ENCODE measurements around the gene GFY. TPM values are rescaled to one million over a fixed set of nuclear protein-coding genes. Genes with fewer than 3 reads are reported as not detected.

Gene GFY
- total and polyA plus RNA-seq, 2 experiments from 2014 or later, result 1.2 TPM; not detected in 1

DNA sequence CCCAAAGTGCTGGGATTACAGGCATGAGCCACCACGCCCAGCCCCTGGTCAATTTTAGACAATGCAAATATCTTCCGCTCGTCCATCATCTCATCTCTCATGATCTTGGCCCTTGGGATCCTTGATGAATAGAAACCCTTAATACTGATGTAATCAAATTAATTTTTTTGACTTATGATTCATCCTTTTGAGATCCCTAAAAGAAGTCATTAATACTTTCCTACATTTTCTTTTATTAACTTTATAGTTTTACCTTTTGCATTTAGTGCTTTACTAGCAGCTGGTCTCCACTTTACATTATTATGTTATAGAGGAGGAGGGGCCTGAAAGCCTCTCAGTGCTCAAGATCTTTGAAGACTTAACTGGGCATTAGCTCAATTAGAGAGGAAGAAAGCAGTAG lies 44.8 kb upstream of the GFY start:
- no peaks in the 10 kb centered on the region for H3K4me1 Mint-ChIP-seq
- H3K4me3 ChIP-seq, result no peak overlapping the region

More for the DNA sequence above, 44.8 kb upstream of the GFY start:
- TF ChIP-seq POLR2AphosphoS5 (IDR thresholded peaks at IDR 0.05; ENCODE audit: low read depth) (no peak), NANOG (IDR thresholded peaks at IDR 0.05; ENCODE audit: borderline replicate concordance) (no peak), REST (IDR thresholded peaks at IDR 0.05; ENCODE audit: unreplicated experiment) (no peak), ZNF114 (CRISPR knock-in tag; IDR thresholded peaks at IDR 0.05) (no peak), CREB1 (CRISPR knock-in tag; IDR thresholded peaks at IDR 0.05; ENCODE audit: low read depth) (no peak), ZNF462 (CRISPR knock-in tag; IDR thresholded peaks at IDR 0.05) (no peak), EZH2 (IDR thresholded peaks at IDR 0.05; ENCODE audit: low read depth, unreplicated experiment) (no peak), ZNF331 (CRISPR knock-in tag; IDR thresholded peaks at IDR 0.05; ENCODE audit: low read depth) (no peak), JUNB (IDR thresholded peaks at IDR 0.05; ENCODE audit: unreplicated experiment) (no peak), EZH2phosphoT487 (IDR thresholded peaks at IDR 0.05; ENCODE audit: unreplicated experiment) (no peak), STAT1 (IDR thresholded peaks at IDR 0.05; ENCODE audit: unreplicated experiment) (no peak)
- TF ChIP-seq, protein P1, sequence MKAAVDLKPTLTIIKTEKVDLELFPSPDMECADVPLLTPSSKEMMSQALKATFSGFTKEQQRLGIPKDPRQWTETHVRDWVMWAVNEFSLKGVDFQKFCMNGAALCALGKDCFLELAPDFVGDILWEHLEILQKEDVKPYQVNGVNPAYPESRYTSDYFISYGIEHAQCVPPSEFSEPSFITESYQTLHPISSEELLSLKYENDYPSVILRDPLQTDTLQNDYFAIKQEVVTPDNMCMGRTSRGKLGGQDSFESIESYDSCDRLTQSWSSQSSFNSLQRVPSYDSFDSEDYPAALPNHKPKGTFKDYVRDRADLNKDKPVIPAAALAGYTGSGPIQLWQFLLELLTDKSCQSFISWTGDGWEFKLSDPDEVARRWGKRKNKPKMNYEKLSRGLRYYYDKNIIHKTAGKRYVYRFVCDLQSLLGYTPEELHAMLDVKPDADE (IDR thresholded peaks at IDR 0.05), result no peak
- TF ChIP-seq, protein P2, sequence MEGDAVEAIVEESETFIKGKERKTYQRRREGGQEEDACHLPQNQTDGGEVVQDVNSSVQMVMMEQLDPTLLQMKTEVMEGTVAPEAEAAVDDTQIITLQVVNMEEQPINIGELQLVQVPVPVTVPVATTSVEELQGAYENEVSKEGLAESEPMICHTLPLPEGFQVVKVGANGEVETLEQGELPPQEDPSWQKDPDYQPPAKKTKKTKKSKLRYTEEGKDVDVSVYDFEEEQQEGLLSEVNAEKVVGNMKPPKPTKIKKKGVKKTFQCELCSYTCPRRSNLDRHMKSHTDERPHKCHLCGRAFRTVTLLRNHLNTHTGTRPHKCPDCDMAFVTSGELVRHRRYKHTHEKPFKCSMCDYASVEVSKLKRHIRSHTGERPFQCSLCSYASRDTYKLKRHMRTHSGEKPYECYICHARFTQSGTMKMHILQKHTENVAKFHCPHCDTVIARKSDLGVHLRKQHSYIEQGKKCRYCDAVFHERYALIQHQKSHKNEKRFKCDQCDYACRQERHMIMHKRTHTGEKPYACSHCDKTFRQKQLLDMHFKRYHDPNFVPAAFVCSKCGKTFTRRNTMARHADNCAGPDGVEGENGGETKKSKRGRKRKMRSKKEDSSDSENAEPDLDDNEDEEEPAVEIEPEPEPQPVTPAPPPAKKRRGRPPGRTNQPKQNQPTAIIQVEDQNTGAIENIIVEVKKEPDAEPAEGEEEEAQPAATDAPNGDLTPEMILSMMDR (conservative IDR thresholded peaks at IDR 0.05; ENCODE audit: low read depth in 2 of 2), result no peak
- Mint-ChIP-seq H3K27ac (no peak overlapping the region), H3K9me3 (peaks cover 2% of the 10 kb centered on the region; the same call in 1 of the 3 replicates), H3K4me3 (no peak overlapping the region), H3K36me3 (ENCODE audit: low read depth) (no peaks in the 10 kb centered on the region; the same call in 2 of the 3 replicates), H3K27me3 (ENCODE audit: insufficient read depth, low read depth, poor library complexity) (peaks cover 4% of the 10 kb centered on the region)
- DNase-seq (ENCODE audit: low spot score) (no peak), ATAC-seq (no peak)
- no peaks in the 10 kb centered on the region for H3K79me2 ChIP-seq (replicated peaks; ENCODE audit: insufficient read depth)
- no peaks in the 10 kb centered on the region for H3K36me3 ChIP-seq (ENCODE audit: insufficient read depth)
- H3K9me2 ChIP-seq (ENCODE audit: insufficient read depth), result no peaks in the 10 kb centered on the region
- no peak overlapping the region for H3K27ac ChIP-seq (ENCODE audit: low read depth)
- H3F3A ChIP-seq (replicated peaks; ENCODE audit: low read depth), result no peaks in the 10 kb centered on the region
- no peaks in the 10 kb centered on the region for H3K4me1 ChIP-seq (ENCODE audit: insufficient read depth)
- no peaks in the 10 kb centered on the region for H3K27me3 ChIP-seq (ENCODE audit: insufficient read depth)
- no peaks in the 10 kb centered on the region for H4K20me1 ChIP-seq (replicated peaks; ENCODE audit: insufficient read depth)
- H2AFZ ChIP-seq, result no peak overlapping the region
- no peak overlapping the region for H3K4me2 ChIP-seq
